ENCODE results near the gene MPP4.

- TF ChIP-seq CTCF (conservative IDR thresholded peaks at IDR 0.05 in 1 of 2, IDR thresholded peaks at IDR 0.05 in 1 of 2; ENCODE audit: low read depth in 1 of 2, low read length in 2 of 2) (no peak), EZH2 (IDR thresholded peaks at IDR 0.05; ENCODE audit: low read length, missing control alignments) (no peak)
Measured at GRCh38 chr2:201633661-201634249, 64.7 kb downstream of the MPP4 start.

Measured in fibroblast of lung (primary cell).